Osteocyte (in vitro differentiated cells): ENCODE measurements around the gene EXT2. TPM values are rescaled to one million over a fixed set of nuclear protein-coding genes. Genes with fewer than 3 reads are reported as not detected.

ENCODE experiments used
- DNase-seq: peaks from one replicate; pipeline ENCODE4 v3.0.0; 2021; ENCODE audit warnings: mixed read lengths; ENCODE audit not compliant: unreplicated experiment; ENCODE audit errors: extremely low spot score
- H3K27ac Mint-ChIP-seq: one replicate; pipeline ENCODE4 v1.8.0; 2021; ENCODE audit warnings: mild to moderate bottlenecking, mixed read lengths; ENCODE audit not compliant: unreplicated experiment
- H3K27me3 Mint-ChIP-seq: one replicate; pipeline ENCODE4 v1.8.0; 2021; ENCODE audit warnings: mixed read lengths; ENCODE audit not compliant: unreplicated experiment
- H3K36me3 Mint-ChIP-seq: one replicate; pipeline ENCODE4 v1.8.0; 2021; ENCODE audit warnings: mixed read lengths; ENCODE audit not compliant: unreplicated experiment
- H3K4me1 Mint-ChIP-seq: one replicate; pipeline ENCODE4 v1.8.0; 2021; ENCODE audit warnings: mixed read lengths; ENCODE audit not compliant: unreplicated experiment
- H3K4me3 Mint-ChIP-seq: one replicate; pipeline ENCODE4 v1.8.0; 2021; ENCODE audit warnings: mild to moderate bottlenecking, moderate library complexity, mixed read lengths; ENCODE audit not compliant: unreplicated experiment
- H3K9me3 Mint-ChIP-seq: one replicate; pipeline ENCODE4 v1.8.0; 2021; ENCODE audit warnings: mixed read lengths; ENCODE audit not compliant: unreplicated experiment
- total RNA-seq: library from RNA; stranded (reverse); gene quantifications from 2 replicates; pipeline ENCODE4 v1.2.1, GENCODE V29; 2021
- TF ChIP-seq, protein P1 (sequence below): fragments of 200-600 bp; sonication (generic); IDR thresholded peaks from 2 replicates; pipeline ENCODE4 v1.5.0; 2021; ENCODE audit warnings: antibody characterized with exemption, mild to moderate bottlenecking, moderate library complexity

Gene EXT2
- total RNA-seq, 1 donor from 2014 or later: 102 TPM

DNA sequence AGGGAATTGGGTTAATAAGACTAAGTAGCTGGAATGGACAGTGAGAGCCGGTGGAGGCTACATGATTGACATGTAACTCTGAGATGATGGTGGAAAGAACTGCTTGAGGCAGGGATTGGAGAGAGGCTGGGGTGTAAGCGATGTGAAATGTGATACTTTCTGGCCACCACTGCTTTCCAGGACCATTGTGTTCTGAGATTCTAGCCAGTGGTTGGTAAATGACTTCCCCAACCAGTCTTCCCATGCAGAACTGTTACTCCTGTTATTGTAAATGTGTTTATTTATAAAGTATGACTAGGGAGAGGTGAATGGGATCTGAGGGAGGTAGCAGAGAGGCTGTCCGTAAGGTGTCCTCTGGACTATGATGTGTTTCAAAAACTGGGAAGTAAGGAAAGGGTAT is 18.1 kb downstream of the EXT2 start:
- no peak for DNase-seq
- Mint-ChIP-seq H3K27me3 (no peaks in the 10 kb centered on the region), H3K27ac (no peak overlapping the region), H3K36me3 (peaks cover 34% of the 10 kb centered on the region), H3K9me3 (no peaks in the 10 kb centered on the region), H3K4me1 (no peaks in the 10 kb centered on the region), H3K4me3 (no peak overlapping the region)
- TF ChIP-seq, protein P1, sequence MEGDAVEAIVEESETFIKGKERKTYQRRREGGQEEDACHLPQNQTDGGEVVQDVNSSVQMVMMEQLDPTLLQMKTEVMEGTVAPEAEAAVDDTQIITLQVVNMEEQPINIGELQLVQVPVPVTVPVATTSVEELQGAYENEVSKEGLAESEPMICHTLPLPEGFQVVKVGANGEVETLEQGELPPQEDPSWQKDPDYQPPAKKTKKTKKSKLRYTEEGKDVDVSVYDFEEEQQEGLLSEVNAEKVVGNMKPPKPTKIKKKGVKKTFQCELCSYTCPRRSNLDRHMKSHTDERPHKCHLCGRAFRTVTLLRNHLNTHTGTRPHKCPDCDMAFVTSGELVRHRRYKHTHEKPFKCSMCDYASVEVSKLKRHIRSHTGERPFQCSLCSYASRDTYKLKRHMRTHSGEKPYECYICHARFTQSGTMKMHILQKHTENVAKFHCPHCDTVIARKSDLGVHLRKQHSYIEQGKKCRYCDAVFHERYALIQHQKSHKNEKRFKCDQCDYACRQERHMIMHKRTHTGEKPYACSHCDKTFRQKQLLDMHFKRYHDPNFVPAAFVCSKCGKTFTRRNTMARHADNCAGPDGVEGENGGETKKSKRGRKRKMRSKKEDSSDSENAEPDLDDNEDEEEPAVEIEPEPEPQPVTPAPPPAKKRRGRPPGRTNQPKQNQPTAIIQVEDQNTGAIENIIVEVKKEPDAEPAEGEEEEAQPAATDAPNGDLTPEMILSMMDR: no peak

DNA sequence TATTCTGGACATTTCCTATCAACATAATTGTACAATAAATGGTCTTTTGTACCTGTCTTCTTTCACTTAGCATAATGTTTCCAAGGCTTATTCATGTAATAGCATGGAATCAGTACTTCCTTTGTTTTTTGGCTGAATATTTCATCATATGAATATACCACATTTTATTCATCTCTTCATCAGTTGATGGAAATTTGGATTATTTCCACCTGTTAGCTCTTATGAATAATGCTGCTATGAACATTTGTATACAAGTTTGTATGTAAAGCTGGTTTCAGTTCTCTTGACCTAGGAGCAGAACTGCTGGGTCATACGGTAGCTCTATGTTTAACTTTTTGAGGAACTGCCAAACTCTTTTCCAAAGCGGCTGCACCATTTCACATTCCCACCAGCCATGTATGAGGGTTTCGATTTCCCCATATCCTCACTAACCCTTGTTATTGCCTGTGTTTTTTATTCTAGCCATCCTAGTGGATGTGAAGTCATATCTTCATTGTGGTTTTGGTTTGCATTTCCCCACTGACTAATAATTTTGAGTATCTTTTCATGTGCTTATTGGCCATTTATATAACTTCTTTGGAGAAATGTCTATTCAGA is 20.9 kb downstream of the EXT2 start:
- no peak for DNase-seq
- TF ChIP-seq, protein P1: no peak
- H3K27me3 Mint-ChIP-seq: no peaks in the 10 kb centered on the region
- H3K4me1 Mint-ChIP-seq: no peaks in the 10 kb centered on the region
- H3K36me3 Mint-ChIP-seq: peaks cover 39% of the 10 kb centered on the region
- no peak overlapping the region for H3K4me3 Mint-ChIP-seq
- no peaks in the 10 kb centered on the region for H3K9me3 Mint-ChIP-seq
- H3K27ac Mint-ChIP-seq: no peak overlapping the region

DNA sequence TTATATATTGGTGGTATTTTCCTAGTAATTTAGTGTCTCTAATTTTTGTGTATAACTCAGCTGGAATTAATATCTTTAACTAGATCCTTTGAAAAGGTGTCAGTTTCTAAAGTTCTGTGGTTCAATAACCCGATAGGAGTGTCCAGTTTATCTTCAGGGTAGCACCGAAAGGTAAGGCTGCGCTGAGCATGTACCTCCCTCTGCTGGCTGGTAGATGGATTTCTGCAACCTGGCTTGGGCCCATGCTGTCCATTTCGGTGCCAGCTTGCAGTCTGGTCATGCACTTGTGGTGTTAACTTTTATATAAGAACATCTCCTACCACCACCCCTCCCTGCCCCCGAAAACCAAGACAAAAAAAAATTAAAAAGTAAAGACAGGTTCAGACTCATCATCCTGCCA is 24.7 kb downstream of the EXT2 start:
- TF ChIP-seq, protein P1: peak; percentile 33
- Mint-ChIP-seq H3K27ac (no peak overlapping the region), H3K4me3 (no peak overlapping the region), H3K27me3 (no peaks in the 10 kb centered on the region), H3K4me1 (no peaks in the 10 kb centered on the region), H3K36me3 (peaks cover 31% of the 10 kb centered on the region), H3K9me3 (no peaks in the 10 kb centered on the region)
- DNase-seq: no peak

DNA sequence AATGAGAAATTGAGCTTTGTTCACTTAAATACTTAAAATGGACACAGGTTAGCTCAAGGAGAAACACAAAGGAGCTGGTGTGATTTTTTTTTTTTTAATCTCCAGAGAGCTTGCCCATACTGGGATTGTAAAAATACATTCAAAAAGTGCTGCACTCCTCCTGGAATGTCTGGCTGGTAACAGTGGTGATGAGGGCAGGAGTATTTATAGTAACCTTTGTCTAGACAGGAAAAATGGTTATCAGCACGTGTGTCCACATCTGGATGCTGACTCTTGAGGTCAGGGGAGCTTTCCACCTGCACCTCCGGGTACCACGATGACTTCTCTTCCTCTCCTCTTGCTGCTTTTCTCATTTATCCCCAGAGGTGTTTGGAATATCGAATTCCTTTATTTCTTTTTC is 30.1 kb downstream of the EXT2 start:
- no peaks in the 10 kb centered on the region for H3K27me3 Mint-ChIP-seq
- TF ChIP-seq, protein P1: no peak
- no peaks in the 10 kb centered on the region for H3K9me3 Mint-ChIP-seq
- H3K4me1 Mint-ChIP-seq: peaks cover 3% of the 10 kb centered on the region
- peaks cover 26% of the 10 kb centered on the region for H3K36me3 Mint-ChIP-seq
- no peak overlapping the region for H3K27ac Mint-ChIP-seq
- DNase-seq: no peak
- H3K4me3 Mint-ChIP-seq: no peak overlapping the region

DNA sequence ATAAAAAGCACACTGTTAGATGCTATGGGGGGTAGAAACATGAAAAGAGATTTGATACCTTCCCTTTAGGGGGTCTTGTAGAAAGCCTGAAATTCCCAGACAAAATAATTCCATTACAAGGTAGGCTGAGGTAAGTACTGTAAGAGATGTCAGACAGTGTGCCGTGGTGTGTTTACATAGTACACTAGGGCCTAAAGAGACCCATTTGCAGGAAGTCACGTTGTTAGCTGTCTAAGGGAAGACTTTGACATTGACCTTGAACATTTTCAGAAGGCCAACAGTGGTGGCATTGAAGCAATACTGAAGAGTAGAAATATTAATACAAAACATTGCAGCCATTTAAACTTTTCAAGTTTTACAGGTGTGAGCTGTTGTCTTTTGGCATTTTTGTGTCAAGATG is 30.8 kb downstream of the EXT2 start:
- no peak for DNase-seq
- peaks cover 31% of the 10 kb centered on the region for H3K36me3 Mint-ChIP-seq
- H3K9me3 Mint-ChIP-seq: no peaks in the 10 kb centered on the region
- no peak overlapping the region for H3K4me3 Mint-ChIP-seq
- H3K4me1 Mint-ChIP-seq: peaks cover 4% of the 10 kb centered on the region
- H3K27me3 Mint-ChIP-seq: no peaks in the 10 kb centered on the region
- TF ChIP-seq, protein P1: no peak
- H3K27ac Mint-ChIP-seq: no peak overlapping the region
